ENCODE results near the gene MAK. TPM values are rescaled to one million over a fixed set of nuclear protein-coding genes. Genes with fewer than 3 reads are reported as not detected.

Gene MAK
- total RNA-seq, 1 experiment from 2014 or later, result 0.20 TPM

DNA sequence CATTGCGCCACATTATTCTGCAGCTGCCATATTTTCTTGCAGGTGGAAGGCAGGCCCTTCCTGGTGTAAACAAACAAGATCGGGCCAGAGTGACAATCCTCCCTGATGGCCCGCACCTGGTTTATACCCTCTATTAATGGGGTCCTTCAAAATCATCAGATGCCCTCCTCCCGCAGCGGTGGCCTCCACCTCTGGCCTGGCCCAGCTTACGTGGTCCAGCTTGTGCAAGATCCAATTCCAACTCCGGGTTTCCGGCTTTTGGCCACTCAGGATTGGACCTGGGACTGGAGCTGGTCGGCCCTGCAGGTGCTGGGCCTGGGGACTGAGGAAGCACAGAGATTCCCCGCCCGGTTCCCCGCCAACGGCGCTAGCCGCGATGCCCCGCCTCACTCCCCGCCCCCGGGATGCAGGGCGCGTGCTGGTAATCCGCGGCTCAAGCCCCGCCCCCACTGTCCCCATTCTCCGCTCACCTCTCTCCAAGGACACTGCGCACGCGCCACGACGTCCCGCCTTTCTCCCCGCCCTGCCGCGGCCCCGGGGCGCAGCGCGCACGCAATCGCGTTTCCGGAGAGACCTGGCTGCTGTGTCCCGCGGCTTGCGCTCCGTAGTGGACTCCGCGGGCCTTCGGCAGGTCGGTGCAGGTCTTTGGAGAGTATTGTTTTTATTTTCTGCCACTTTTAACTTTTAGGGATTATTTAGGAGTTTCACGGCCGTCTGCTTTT lies 90.9 kb downstream of the MAK start, which contains the start of gene TMEM14B:
TSS of gene TMEM14B (plus strand) at position 555 of the 722 bp plus-strand sequence. CDS start 1,441 bp downstream, outside the sequence.
- Histone ChIP-seq H2BK5ac (ENCODE audit: insufficient read length, low read length) (no peak within 1 kb of the TSS), H3K18ac (ENCODE audit: insufficient read length, low read depth, low read length) (peak within 1 kb of the TSS; percentile 53), H3K23ac (ENCODE audit: insufficient read length, low read depth, low read length) (no peak within 1 kb of the TSS), H3K27me3 (ENCODE audit: insufficient read depth, low read length) (no peaks in the 10 kb centered on the region), H3K27ac (ENCODE audit: insufficient read length, low read depth, low read length) (no peak within 1 kb of the TSS), H3K9ac (ENCODE audit: extremely low read depth, insufficient read length, low read length) (peak within 1 kb of the TSS; percentile 94), H3K4me2 (ENCODE audit: insufficient read depth, insufficient read length, low read length) (peak within 1 kb of the TSS; percentile 69), H2BK20ac (ENCODE audit: low read depth, low read length, poor library complexity, severe bottlenecking) (no peak within 1 kb of the TSS), H3K9me3 (ENCODE audit: control insufficient read depth, low read depth, low read length) (no peaks in the 10 kb centered on the region), H3K4ac (ENCODE audit: low read depth, low read length) (no peak within 1 kb of the TSS; the same call in 1 of the 2 replicates), H3T11ph (ENCODE audit: low read length) (no peak within 1 kb of the TSS), H3K56ac (ENCODE audit: insufficient read length, low read depth, low read length) (no peak within 1 kb of the TSS), H3K79me2 (ENCODE audit: insufficient read depth, low read length) (peaks cover 18% of the 10 kb centered on the region; the same call in 1 of the 2 replicates), H2AFZ (ENCODE audit: low read length) (no peak within 1 kb of the TSS), H2BK15ac (ENCODE audit: low read depth, low read length) (no peak within 1 kb of the TSS), H3K23me2 (ENCODE audit: insufficient read length, low read depth, low read length, poor library complexity, severe bottlenecking) (peaks cover 3% of the 10 kb centered on the region), H3K14ac (ENCODE audit: insufficient read depth, low read length) (peak within 1 kb of the TSS; percentile 69; the same call in 1 of the 2 replicates), H3K4me1 (ENCODE audit: insufficient read depth, low read length) (peaks cover 4% of the 10 kb centered on the region), H4K91ac (ENCODE audit: insufficient read length, low read depth, low read length) (no peak within 1 kb of the TSS), H2AK5ac (ENCODE audit: insufficient read length, low read length) (no peak within 1 kb of the TSS), H4K20me1 (ENCODE audit: control insufficient read depth, insufficient read depth, insufficient read length) (no peaks in the 10 kb centered on the region), H2BK120ac (ENCODE audit: low read depth, low read length, poor library complexity, severe bottlenecking) (no peak within 1 kb of the TSS), H4K8ac (replicated peaks; ENCODE audit: insufficient read length, low read depth, low read length) (no peak within 1 kb of the TSS), H2BK12ac (ENCODE audit: insufficient read length, low read depth, low read length) (no peak within 1 kb of the TSS), H3K79me1 (ENCODE audit: insufficient read depth, low read depth, low read length, poor library complexity, severe bottlenecking) (peaks cover 5% of the 10 kb centered on the region), H4K5ac (ENCODE audit: insufficient read length, low read depth, low read length) (no peak within 1 kb of the TSS)
- no CpG with 5 or more reads among the region's 52 CpGs for WGBS (ENCODE audit: extremely low coverage, insufficient read length, low lambda C conversion rate)
- H3K27me3 Mint-ChIP-seq (ENCODE audit: low read depth), result no peaks in the 10 kb centered on the region
- peak within 1 kb of the TSS; percentile 92 to 98 (median 97) for H3K27ac Mint-ChIP-seq
- TF ChIP-seq, protein P1, sequence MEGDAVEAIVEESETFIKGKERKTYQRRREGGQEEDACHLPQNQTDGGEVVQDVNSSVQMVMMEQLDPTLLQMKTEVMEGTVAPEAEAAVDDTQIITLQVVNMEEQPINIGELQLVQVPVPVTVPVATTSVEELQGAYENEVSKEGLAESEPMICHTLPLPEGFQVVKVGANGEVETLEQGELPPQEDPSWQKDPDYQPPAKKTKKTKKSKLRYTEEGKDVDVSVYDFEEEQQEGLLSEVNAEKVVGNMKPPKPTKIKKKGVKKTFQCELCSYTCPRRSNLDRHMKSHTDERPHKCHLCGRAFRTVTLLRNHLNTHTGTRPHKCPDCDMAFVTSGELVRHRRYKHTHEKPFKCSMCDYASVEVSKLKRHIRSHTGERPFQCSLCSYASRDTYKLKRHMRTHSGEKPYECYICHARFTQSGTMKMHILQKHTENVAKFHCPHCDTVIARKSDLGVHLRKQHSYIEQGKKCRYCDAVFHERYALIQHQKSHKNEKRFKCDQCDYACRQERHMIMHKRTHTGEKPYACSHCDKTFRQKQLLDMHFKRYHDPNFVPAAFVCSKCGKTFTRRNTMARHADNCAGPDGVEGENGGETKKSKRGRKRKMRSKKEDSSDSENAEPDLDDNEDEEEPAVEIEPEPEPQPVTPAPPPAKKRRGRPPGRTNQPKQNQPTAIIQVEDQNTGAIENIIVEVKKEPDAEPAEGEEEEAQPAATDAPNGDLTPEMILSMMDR (conservative IDR thresholded peaks at IDR 0.05), result no peak
- no peaks in the 10 kb centered on the region for H3K9me3 Mint-ChIP-seq
- H3K4me3 Mint-ChIP-seq, result peak within 1 kb of the TSS; percentile 94 to 97
- peaks cover 23 to 33% of the 10 kb centered on the region in 2 experiments for H3K4me1 Mint-ChIP-seq
- peak; percentile 99 for DNase-seq
- H3K36me3 Mint-ChIP-seq (ENCODE audit: insufficient read depth in 1 of 3, low read depth in 3 of 3), result peaks cover 9 to 37% (median 33%) of the 10 kb centered on the region in 3 experiments; a peak in 6 of 7 replicates
